GM21619 (cell line): ENCODE measurements around the gene DDR1.
"Not testable (repeated sequence)": the region's sequence is repeated elsewhere in the genome, so short reads cannot be mapped to it uniquely, and the experiment has no call there.

ENCODE experiments used
- ATAC-seq: cut with Tn5 transposase; IDR thresholded peaks from one replicate; pipeline ENCODE4 v1.9.1; 2021; ENCODE audit not compliant: unreplicated experiment

The DDR1 gene

DNA sequence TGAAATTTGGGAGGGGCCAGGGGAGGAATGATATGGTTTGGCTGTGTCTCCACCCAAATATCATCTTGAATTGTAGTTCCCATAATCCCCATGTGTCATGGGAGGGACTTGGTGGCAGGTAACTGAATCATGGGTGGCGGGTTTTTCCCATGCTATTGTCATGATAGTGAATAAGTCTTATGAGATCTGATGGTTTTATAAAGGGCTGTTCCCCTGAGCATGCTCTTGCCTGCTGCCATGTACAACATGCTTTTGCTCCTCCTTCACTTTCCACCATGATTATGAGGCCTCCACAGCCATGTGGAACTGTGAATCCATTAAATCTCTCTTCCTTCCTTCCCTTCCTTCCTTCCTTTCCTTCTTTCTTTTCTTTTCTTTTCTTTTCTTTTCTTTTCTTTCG is 31.9 kb upstream of the DDR1 start:
- ATAC-seq, result not testable (repeated sequence)

DNA sequence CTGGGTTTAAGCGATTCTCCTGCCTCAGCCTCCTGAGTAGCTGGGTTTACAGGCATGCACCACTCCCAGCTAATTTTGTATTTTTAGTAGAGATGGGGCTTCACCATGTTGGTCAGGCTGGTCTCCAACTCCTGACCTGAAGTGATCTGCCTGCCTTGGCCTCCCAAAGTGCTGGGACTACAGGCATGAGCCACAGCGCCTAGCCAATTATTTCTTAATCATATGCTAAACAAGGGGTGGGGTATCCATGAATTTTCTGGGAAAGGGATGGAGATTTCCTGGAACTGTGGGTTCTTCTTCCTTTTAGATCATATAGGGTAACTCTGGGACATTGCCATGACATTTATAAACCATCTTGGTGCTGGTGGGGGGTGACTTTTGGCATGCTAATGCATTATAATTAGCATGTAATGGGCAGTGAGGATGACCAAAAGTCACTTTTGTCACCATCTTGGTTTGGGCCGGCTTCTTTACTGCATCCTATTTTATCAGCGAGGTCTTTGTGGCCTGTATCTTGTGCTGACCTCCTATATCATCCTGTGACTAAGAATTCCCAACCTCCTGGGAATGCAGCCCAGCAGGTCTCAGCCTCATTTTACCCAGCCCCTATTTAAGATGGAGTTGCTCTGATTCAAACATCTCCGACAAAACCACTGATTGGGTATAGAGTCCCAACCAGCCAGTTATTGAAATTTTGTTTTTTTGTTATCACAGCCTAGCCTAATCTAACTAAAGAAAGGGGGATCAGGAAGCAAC is 29.9 kb upstream of the DDR1 start:
- no peak for ATAC-seq

DNA sequence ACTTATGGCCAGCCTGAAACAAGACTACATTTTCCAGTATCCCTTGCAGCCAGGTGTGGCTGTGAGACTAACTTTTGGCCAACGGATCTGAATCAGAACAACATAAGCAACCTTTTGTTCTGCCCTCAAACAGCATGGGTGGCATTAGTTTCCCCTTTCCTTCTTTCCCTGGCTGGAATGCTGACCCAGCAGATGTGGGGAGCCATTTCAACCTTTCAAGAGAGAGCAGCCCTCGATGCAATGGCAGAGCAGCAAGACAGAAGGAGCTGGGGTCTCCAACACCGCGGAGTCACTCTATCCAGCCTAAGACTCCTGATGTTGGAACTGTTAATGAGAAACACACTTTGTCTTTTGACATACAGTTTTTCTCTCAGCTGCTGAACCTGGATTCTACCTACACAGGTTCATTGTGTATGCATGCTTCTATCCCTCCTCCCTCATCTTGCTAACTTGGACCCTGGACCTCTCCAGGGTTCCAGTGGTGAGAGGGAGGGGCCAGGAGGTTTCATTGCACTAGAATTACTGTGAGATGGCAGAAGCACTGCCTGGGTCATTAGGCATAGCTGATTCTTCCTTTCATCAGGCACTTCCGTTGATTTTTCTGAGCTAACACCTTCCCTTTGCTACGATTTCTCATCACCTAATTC is 28.8 kb upstream of the DDR1 start:
- ATAC-seq, result no peak

DNA sequence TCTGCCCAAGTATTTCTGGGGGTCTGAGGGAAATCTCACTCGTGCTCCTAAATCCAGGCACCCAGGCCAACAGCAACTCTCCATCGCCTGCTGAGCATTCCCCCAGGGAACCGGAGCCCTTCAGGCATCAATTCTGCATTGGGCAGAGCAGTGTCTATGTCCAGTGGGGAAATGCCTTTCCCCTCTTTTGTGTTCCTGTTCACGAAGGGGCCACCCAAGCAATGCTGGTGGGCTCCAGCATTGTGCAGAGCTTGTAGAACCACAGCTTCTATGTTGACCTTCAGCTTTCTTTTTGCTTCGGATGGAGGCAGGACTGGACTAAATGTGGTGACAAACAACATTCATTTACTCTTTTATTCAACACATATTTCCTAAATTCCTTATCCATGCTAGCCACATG is 27.2 kb upstream of the DDR1 start:
- ATAC-seq, result no peak

DNA sequence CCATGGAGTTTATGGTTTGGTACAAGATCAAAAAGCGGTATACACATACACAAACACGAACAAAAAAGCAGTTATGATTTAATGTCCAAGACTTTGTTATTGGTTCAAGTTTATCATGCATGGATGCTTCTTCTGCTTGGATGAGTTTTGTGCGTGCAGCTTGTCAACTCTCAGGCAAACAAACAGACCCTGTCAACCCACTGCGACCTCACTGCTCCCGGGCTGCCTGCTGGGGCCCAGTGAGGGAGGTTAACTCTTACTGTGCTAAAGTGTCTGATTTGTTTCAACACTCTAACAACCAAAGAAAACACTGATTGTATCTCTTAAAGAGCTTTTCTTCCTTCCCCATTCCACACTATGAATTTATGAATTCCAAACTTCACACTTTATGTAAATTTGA is 26.8 kb upstream of the DDR1 start:
- no peak for ATAC-seq

DNA sequence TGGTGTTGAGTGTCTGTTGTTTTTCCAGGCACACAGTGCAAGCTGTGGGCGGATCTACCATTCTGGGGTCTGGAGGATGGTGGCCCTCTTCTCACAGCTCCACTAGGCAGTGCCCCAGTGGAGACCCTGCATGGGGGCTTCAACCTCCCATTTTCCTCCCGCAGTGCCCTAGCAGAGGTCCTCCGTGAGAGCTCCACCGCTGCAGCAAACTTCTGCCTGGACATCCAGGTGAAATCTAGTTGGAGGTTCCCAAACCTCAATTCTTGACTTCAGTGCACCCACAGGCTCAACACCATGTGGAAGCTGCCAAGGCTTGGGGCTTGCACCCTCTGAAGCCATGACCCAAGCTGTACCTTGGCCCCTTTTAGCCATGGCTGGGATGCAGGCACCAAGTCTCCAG is 24.6 kb upstream of the DDR1 start:
- ATAC-seq, result not testable (repeated sequence)

DNA sequence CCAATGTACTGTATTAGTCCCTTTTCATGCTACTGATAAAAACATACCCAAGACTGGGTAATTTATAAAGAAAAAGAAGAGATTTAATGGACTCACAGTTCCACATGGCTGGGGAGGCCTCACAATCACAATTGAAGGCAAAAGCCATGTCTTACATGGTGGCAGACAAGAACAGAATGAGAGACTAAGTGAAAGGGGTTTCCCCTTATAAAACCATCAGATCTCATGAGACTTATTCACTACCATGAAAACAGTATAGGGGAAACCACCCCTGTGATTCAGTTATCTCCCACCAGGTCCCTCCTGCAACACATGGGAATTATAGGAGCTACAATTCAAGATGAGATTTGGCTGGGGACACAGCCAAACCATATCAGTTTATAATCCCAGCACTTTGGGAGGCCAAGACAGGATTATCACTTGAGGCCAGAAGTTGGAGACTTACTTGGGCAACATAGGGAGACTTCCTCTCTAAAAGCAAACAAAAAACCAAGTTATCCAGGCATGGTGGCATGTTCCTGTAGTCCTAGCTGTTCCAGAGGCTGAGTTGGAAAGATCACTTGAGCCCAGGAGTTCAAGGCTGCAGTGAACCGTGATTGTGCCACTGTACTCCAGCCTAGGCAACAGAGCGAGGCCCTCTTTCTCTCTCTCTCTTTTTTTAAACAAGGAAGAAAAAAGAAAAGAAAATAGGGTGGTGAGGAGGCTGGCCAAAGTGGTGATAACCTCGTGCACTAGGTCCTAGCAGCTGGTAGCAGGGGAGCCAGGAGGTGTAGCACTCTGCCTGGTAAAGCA is 22.9 kb upstream of the DDR1 start:
- no peak for ATAC-seq

DNA sequence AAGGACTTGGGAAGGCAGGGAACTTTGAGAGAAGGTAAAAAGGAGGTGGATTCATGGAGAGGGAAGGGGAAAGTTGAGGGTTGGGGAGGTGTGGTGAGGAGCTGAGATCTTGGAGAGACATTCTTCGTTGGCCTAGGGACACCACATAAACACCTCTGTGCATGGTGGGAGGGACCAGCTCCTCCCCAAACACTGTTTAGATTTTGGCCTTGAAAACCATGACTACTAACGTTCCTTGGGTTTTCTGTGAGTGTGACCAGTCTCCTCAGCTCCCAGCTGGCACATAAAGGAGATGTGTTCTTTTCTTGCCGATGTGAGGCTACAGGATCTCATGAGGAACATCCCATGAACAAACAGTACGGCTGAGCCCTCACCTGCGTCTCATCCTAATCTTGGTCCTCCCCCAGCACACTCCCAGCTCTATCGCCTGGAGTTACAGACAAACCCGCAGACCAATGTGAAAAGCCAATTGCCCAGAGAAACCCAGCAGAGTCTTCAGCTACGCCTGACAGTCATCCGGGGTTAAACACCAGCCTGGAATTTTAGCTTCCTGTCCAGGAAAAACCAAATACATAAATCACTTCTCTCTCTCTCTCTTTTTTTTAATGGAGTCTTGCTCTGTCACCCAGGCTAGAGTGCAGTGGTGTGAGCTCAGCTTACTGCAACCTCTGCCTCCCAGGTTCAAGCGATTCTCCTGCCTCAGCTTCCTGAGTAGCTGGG is 22.0 kb upstream of the DDR1 start:
- no peak for ATAC-seq

DNA sequence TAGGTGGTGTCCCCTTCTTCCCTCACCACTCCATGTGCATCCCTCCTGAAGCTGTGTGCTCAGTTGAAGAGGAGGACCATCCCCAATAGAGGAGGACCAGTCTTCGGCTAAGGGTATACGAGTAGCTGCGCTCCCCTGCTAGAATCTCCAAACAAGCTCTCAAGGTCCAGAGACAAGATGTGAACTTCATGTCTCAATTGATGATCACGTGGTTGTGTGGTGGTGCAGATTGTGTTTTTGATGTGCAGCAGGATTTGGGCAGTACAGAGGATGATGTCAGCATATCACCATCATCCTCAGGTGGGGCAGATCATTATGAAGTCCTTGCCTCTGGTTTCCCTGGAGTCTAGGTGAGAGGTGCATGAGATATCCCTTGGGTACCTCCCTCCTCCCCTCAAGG is 20.0 kb upstream of the DDR1 start:
- ATAC-seq, result no peak

DNA sequence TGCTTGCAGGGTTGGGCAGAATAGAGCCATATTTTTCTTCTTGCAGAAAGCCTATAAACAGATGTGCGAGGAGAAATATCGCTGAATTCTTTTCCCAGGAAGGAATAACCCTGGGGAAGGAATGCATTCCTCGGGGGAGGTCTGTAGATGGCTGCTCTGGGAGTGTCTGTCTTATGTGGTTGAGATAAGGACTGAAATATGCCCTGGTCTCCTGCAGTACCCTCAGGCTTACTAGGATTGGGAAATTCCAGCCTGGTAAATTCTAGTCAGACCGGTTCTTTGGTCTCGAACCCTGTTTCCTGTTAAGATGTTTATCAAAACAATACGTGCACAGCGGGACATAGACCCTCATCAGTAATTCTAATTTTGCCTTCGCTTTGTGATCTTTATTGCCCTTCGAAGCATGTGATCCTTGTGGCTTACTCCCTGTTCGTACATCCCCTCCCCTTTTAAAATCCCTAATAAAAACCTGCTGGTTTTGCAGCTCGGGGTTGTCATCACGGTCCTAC is 15.0 kb upstream of the DDR1 start:
- not testable (repeated sequence) for ATAC-seq

DNA sequence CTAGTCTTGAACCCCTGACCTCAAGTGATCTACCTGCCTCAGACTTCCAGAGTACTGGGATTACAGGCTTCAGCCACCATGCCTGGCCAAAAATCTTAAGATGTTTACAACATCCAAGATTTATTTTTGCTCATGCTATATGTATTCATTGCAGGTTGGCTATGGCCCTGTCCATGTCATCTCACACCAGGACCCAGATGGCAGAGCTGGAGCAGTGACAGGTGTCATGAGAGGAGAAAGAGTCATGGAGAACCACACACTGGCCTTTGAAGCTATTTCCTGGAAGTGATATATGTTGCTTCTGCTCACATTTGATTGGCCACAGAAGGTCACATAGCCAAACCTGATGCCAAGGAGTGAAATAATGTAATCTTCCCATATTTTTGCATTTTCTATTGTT is 13.8 kb upstream of the DDR1 start:
- ATAC-seq, result no peak

DNA sequence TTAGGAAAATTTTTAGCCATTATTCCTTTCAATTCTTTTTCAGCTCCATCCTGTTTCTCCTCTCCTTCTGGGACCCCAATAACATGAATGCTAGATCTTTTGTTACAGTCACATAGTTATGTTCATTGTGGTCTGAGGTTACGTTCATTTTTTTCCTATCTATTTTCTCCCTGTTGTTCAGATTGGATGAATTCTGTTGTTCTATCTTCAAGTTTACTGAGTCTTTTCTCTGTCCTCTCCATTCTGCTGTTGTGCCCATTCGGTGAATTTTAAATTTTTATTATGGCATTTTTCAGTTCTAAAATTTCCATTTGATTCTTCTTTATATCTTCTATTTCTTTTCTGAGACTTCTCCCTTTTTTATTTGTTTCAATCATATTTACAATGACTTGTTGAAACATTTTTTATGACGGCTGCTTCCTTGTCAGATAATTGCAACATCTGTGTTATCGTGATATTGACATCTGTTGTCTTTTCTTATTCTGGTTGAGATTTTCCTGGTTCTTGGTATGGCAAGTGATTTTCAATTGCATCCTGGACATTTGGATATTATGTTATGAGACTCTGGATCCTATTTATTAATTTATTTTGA is 12.6 kb upstream of the DDR1 start:
- no peak for ATAC-seq

DNA sequence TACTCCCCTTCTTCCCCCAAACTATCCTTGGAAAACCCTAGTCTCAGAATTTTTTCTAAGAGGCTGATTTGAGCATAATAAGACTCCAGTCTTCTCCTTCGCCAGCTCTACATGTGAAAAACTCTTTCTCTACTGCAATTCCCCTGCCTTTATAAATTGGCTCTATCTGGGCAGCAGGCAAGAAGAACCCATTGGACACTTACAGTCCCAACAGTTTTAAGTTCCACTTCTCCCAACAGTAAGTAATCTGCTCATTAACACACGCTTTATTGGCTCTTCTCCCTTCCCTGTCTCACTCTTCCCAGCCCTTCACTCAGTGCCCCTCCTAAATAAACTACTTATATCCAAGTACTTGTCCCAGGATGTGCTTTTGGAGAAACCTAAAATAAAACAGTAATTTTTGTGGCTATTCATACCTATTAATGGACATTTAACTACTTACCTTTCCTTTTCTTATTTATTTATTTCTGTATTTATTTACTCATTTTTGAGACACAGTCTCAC is 11.1 kb upstream of the DDR1 start:
- no peak for ATAC-seq

DNA sequence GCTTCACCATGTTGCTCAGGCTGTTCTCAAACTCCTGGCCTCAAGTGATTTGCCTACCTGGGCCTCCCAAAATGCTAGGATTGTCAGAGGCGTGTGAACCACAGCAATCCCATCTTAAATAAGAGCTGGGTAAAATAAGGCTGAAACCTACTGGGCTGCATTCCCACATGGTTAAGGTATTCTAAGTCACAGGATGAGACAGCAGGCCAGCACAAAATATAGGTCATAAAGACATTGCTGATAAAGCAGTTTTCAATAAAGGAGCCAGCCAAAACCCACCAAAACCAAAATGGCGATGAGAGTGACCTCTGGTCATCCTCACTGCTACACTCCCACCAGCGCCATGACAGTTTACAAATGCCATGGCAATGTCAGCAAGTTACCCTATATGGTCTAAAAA is 10.5 kb upstream of the DDR1 start:
- not testable (repeated sequence) for ATAC-seq

DNA sequence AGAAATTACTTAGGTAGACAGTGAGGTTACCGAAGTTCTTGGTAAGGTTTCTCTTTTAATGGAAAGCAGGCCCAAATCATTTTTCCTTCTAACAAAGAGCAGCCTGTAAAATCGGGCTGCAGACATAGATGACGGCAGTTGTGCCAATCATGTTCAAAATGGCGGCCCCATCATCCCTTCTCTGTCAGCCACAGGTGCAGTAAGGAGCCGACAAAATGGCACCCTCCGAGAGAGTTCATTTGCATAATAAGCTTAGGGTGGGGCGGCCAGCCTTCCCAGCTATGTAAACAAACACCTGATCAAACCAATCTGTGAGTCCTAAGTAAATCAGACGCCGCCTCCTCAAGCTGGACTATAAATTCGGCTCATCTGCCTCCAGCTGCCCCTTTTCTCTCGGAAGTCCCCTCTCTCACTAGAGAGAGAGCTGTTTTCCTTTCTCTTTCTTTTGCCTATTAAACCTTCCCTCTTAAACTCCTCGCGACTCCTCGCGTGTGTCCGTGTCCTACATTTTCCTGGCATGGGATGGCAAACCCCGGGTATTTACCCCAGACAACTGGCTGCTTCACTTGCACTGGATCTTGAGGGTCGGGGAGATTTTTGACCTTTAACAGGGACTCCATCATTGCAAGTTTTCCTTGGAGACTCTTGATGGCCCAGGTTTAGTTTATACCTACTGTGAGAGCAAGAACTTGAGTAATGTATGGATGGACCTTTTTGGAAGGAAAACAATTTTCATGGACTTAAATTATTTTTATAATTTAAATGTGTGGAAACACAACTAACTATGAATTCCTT is 8.9 kb upstream of the DDR1 start:
- no peak for ATAC-seq

DNA sequence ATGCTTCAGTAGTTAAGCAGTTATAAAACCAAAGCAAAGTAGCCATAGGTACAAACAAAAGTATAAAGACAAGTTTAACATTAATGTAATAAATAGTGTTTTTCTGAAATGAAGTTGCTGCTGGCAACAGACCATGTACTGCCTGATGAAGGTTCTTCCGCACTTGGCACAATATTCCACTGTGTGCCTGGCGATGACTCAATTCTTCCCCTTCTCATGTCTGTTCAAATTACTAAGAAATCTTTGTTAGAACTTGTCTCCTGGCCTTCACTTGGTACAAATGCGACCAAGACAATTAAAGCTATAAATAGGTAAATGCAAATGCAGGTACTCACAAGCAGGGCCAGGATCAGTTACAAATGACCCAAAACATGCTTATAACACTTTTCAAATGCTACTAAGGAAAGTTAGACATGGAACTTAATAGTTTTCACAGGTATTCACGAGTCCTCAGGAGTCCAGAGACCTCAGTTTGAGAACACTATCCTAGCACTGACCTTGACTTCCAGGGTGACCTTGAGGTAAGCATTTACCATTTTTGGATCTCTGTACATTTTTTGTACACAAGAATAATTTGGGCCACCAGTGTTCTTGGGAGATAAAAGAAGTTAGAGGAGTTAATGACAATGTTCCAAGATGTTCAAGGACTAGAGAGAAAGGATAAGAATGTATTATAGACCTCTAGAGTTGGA is 8.1 kb upstream of the DDR1 start:
- ATAC-seq, result no peak

DNA sequence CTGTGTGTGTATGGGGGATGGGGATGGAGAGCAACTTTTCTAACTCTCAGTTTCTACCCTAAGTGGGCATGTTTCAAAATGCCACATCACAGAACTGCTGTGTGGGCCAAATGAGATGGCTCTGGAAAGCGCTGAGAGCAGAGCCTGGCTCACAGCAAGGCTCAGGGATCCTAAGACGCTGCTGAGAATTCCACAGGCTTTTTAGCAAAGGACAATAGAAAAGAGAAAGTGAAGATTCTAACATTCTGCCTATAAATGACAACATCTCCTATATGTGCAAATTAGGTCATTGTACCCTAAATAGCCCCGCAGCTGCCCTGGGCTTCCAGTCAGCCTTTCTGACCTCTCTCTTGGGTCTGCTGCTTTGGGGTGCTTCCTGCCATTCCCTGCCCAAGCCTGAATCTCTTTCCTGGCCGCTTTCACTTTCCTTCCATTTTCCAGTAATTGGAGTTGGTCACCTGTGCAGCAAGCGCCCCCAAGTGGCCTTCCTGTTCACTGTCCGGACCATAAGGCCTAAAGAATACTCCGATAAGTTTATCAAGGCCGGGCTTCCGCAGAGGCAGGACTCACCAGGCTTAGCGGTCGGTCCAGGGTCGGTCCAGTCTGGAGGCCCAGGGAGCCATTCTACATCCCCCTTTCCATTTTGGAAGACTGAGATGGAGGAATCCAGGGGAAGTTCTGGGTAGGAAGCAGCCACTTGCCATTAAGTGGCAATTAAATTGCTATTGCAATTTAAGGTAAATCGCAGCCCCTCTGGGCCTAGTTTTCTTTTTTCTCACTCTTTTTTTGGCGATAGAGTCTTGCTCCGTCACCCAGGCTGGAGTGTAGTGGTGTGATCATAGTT is 6.7 kb upstream of the DDR1 start:
- ATAC-seq, result no peak

DNA sequence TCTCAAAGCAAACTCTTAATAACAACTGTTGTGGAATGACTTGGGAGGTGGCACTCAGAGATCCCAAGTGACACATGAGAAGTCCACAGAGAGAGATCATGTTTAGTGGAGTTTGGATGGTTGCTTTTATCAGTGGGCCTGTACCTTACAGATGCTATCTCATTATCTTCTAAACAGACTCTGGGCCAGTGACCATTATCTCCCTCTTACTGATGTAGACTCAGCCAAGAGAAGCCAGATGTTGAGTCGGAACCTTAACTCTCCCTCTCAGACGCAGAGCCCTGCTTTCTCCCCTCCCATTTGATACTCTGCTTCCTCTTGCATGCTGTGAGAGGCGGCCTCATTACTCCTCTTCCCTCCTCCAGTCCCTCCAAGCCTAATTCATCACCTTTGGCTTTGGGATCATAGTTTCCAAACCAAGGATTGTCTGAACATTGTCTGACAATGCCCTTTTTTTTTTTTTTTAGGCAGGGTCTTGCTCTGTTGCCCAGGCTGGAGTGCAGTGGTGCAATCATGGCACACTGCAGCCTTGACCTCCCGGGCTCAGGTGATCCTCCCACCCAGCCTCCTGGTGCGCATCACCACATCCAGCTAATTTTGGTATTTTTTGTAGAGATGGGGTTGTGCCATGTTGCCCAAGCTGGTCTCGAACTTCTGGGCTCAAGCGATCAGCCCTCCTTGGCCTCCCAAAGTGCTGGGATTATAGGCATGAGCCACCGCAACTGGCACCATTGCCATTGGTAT is 4.5 kb upstream of the DDR1 start:
- no peak for ATAC-seq
